LNCaP clone FGC (cell line): ENCODE data around the gene MTF1.

Experiments used
- DNase-seq: peaks from one replicate; pipeline ENCODE4 v3.0.0-alpha.2; 2011; ENCODE audit warnings: low read depth
- H3K4me3 ChIP-seq: 2 replicates; pipeline ENCODE4 v1.5.1; 2011; ENCODE audit warnings: mild to moderate bottlenecking, low read depth, low read length, control low read depth
- CTCF ChIP-seq: IDR thresholded peaks from 2 replicates; pipeline ENCODE4 v1.5.1; 2012; ENCODE audit warnings: mild to moderate bottlenecking; ENCODE audit not compliant: control insufficient read depth, insufficient read depth; ENCODE audit errors: extremely low read depth

Gene MTF1

GRCh38 chr1:37831109-37831508 lies 28.3 kb downstream of the MTF1 start:
- TF ChIP-seq CTCF = no peak
- DNase-seq = no peak
- no peak overlapping the region for H3K4me3 ChIP-seq

- TF ChIP-seq CTCF = no peak
- no peak for DNase-seq
- H3K4me3 ChIP-seq = no peak overlapping the region
These were observed 30.9 kb downstream of the MTF1 start for GRCh38 chr1:37828410-37829074.

- no peak overlapping the region for H3K4me3 ChIP-seq
- DNase-seq = no peak
- TF ChIP-seq CTCF = no peak
These were observed 33.9 kb downstream of the MTF1 start for GRCh38 chr1:37825506-37825905.

GRCh38 chr1:37824001-37824400 lies 35.4 kb downstream of the MTF1 start:
- DNase-seq = no peak
- H3K4me3 ChIP-seq = no peak overlapping the region
- no peak for TF ChIP-seq CTCF

GRCh38 chr1:37822906-37823815 lies 36.2 kb downstream of the MTF1 start:
- H3K4me3 ChIP-seq = no peak overlapping the region
- TF ChIP-seq CTCF = no peak
- no peak for DNase-seq

- no peak overlapping the region for H3K4me3 ChIP-seq
- TF ChIP-seq CTCF = no peak
- DNase-seq = no peak
These were observed 37.9 kb downstream of the MTF1 start for GRCh38 chr1:37821481-37821880.
